Lung (tissue), 12 donors: ENCODE data around the gene PSMA7. TPM values are rescaled to one million over a fixed set of nuclear protein-coding genes. Genes with fewer than 3 reads are reported as not detected.
"Not testable (repeated sequence)": the region's sequence is repeated elsewhere in the genome, so short reads cannot be mapped to it uniquely, and the experiment has no call there.

Experiments
- ATAC-seq: fragments of 200-7000 bp; cut with Tn5 transposase; one replicate; pipeline ENCODE4 v1.9.1; 2020; ENCODE audit warnings: moderate number of reproducible peaks; ENCODE audit not compliant: insufficient read depth, low FRiP score
- DNase-seq, 3 donors: peaks; one replicate each; pipeline ENCODE4 v3.0.0-alpha.2; 2013 to 2017
- H3K27ac ChIP-seq, 2 donors: one replicate each; pipeline ENCODE4 v1.5.1; 2013; ENCODE audit warnings: mild to moderate bottlenecking in 2 of 2, moderate library complexity in 2 of 2, control low read depth in 1 of 2, inconsistent platforms in 1 of 2, low read depth in 1 of 2, low read length in 1 of 2
- H3K27me3 ChIP-seq, 3 donors: one replicate each; pipeline ENCODE4 v1.5.1; 2013; ENCODE audit warnings: low read length in 2 of 3; ENCODE audit not compliant: control insufficient read depth in 3 of 3, insufficient read depth in 3 of 3
- H3K36me3 ChIP-seq, 4 donors: one replicate each; pipeline ENCODE4 v1.5.1; 2013; ENCODE audit warnings: low read length in 4 of 4, mild to moderate bottlenecking in 1 of 4, moderate library complexity in 1 of 4; ENCODE audit not compliant: control insufficient read depth in 4 of 4, insufficient read depth in 4 of 4
- H3K4me1 ChIP-seq, 5 donors: one replicate each; pipeline ENCODE4 v1.5.1; 2013; ENCODE audit warnings: low read length in 5 of 5, mild to moderate bottlenecking in 2 of 5, moderate library complexity in 1 of 5; ENCODE audit not compliant: control insufficient read depth in 5 of 5, insufficient read depth in 5 of 5
- H3K4me3 ChIP-seq: one replicate; pipeline ENCODE4 v1.5.1; 2013; ENCODE audit warnings: mild to moderate bottlenecking, control low read depth, moderate library complexity
- H3K9ac ChIP-seq, 2 donors: one replicate each; pipeline ENCODE4 v1.5.1; 2013; ENCODE audit warnings: low read length in 2 of 2, control low read depth in 1 of 2; ENCODE audit not compliant: insufficient read depth in 1 of 2
- H3K9me3 ChIP-seq, 4 donors: one replicate each; pipeline ENCODE4 v1.5.1; 2013; ENCODE audit warnings: low read length in 3 of 4, mild to moderate bottlenecking in 1 of 4, moderate library complexity in 1 of 4; ENCODE audit not compliant: control insufficient read depth in 4 of 4, insufficient read depth in 3 of 4
- CTCF ChIP-seq: IDR thresholded peaks from 2 replicates; pipeline ENCODE4 v1.5.1; 2012; ENCODE audit warnings: mild to moderate bottlenecking; ENCODE audit errors: control extremely low read depth, extremely low read depth
- WGBS, 2 donors: extraction: QIAGEN DNeasy Blood & Tissue Kit; methylation state at CpG; one replicate each; pipeline ENCODE4 v1.1.7; 2013; 5-methylcytosine and 5-hydroxymethylcytosine counted together
- polyA plus RNA-seq, 2 donors: library from polyadenylated mRNA; stranded (reverse); fragments of 200-250 nt; gene quantifications; one replicate each; pipeline ENCODE4 v1.2.1, GENCODE V29; 2013
- total RNA-seq, 2 donors: library from RNA; depleted of rRNA in 1 of 2; stranded (reverse); fragments of >200 nt in 1 of 2; gene quantifications; one replicate each; pipeline ENCODE4 v1.2.1, GENCODE V29; 2014 to 2021
- donor health status: control.
- donor health status: control.
- donor health status: Bipolar disorder and iron deficiency.
- donor health status: healthy.
- donor health status: DM: yes; HTN: yes; CAD: no.

Gene PSMA7
- total and polyA plus RNA-seq, 4 donors = 100 to 478 (median 258) TPM

GRCh38 chr20:62117362-62117646 is 25.9 kb downstream of the PSMA7 start:
- no peak for TF ChIP-seq CTCF
- no peak for DNase-seq
- no peaks in the 10 kb centered on the region for H3K4me1 ChIP-seq
- peaks cover 0 to 27% (median 2%) of the 10 kb centered on the region in 4 donors for H3K9me3 ChIP-seq
- 44 to 62% methylated on average over 9 of the region's 9 CpGs for WGBS, 2 donors
- H3K4me3 ChIP-seq = no peak overlapping the region
- H3K27me3 ChIP-seq = peaks cover 0 to 20% (median 9%) of the 10 kb centered on the region in 3 donors
- no peak overlapping the region for H3K9ac ChIP-seq
- no peak for ATAC-seq
- H3K27ac ChIP-seq = no peak overlapping the region
- H3K36me3 ChIP-seq = no peaks in the 10 kb centered on the region

GRCh38 chr20:62116558-62117361 is 26.4 kb downstream of the PSMA7 start:
- Histone ChIP-seq H3K9ac (no peak overlapping the region), H3K36me3 (no peaks in the 10 kb centered on the region), H3K9me3 (peaks cover 0 to 29% (median 2%) of the 10 kb centered on the region in 4 donors), H3K27ac (no peak overlapping the region), H3K27me3 (peaks cover 0 to 20% (median 9%) of the 10 kb centered on the region in 3 donors), H3K4me1 (no peaks in the 10 kb centered on the region), H3K4me3 (no peak overlapping the region)
- 84 to 87% methylated on average over 38 of the region's 38 CpGs for WGBS, 2 donors
- DNase-seq (no peak), ATAC-seq (no peak)
- TF ChIP-seq CTCF = no peak

DNA sequence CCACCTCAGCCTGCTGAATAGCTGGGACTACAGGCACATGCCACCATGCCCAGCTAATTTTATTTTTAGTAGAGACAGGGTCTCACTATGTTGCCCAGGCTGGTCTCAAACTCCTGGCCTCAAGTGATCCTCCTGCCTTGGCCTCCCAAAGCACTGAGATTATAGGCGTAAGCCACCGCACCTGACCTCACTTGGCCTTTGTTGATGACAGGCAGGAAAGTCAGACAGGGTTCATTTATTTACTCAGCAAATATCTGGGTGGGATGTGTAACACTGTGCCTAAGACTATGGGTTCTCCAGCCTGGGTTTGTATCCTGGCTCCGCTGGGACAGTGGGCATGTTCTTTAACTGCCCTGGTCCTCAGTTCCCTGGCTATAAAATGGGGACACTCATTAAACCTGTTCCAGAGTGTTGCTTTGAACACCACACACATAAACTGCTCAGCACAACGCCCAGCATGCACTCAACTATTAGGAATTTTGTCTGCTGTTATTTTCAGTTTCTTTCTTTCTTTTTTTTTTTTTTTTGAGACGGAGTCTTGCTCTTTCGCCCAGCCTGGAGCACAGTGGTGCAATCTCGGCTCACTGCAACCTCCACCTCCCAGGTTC is 27.3 kb downstream of the PSMA7 start:
- peaks cover 0 to 20% (median 9%) of the 10 kb centered on the region in 3 donors for H3K27me3 ChIP-seq
- H3K4me1 ChIP-seq, DNase-seq, H3K36me3 ChIP-seq, ATAC-seq, H3K4me3 ChIP-seq, H3K9ac ChIP-seq, H3K27ac ChIP-seq: not testable (repeated sequence)
- 89 to 91% methylated on average over 7 of the region's 7 CpGs for WGBS, 2 donors
- peaks cover 0 to 29% (median 2%) of the 10 kb centered on the region in 4 donors for H3K9me3 ChIP-seq

- no peaks in the 10 kb centered on the region for H3K36me3 ChIP-seq
- TF ChIP-seq CTCF = no peak
- ATAC-seq = no peak
- no peaks in the 10 kb centered on the region for H3K4me1 ChIP-seq
- 44 to 59% methylated on average over 8 of the region's 8 CpGs for WGBS, 2 donors
- no peak overlapping the region for H3K4me3 ChIP-seq
- no peak for DNase-seq
- no peak overlapping the region for H3K27ac ChIP-seq
- H3K9ac ChIP-seq = no peak overlapping the region
- H3K27me3 ChIP-seq = peaks cover 0 to 20% (median 9%) of the 10 kb centered on the region in 3 donors
- H3K9me3 ChIP-seq = peaks cover 0 to 34% (median 4%) of the 10 kb centered on the region in 4 donors
Measured at GRCh38 chr20:62114894-62115293, 28.3 kb downstream of the PSMA7 start.
